IMR-90 (cell line): ENCODE data around the gene COL19A1. TPM values are rescaled to one million over a fixed set of nuclear protein-coding genes. Genes with fewer than 3 reads are reported as not detected.

Experiments
- ATAC-seq: fragments of 200-7000 bp; cut with Tn5 transposase; 2 replicates; pipeline ENCODE4 v1.9.1; 2020; ENCODE audit warnings: low read depth, mild to moderate bottlenecking, moderate library complexity
- BruUV-seq: library from RNA; stranded (reverse); fragments of 400-500 nt; replicated peaks from 2 replicates; lab custom pipeline; 2021; lab: Mats Ljungman, UMichigan
- CTCF ChIA-PET: fragments of 300-600 bp; formaldehyde crosslinking; extraction: SDS; loops from one replicate; lab custom pipeline; 2021; ENCODE audit warnings: antibody characterized with exemption; lab: Yijun Ruan, JAX
- POLR2A ChIA-PET: fragments of 300-600 bp; sonication (Branson Sonifier 250); formaldehyde crosslinking; loops from one replicate; lab custom pipeline; 2022; ENCODE audit warnings: antibody characterized with exemption; ENCODE audit not compliant: unreplicated experiment; lab: Charles Lee
- DNase-seq: peaks from one replicate; pipeline ENCODE4 v3.0.0; 2013
- H2AFZ ChIP-seq: replicated peaks from 2 replicates; pipeline ENCODE3; 2013; ENCODE audit warnings: low read length, mild to moderate bottlenecking; ENCODE audit not compliant: poor library complexity
- H2AK5ac ChIP-seq: 2 replicates; pipeline ENCODE4 v1.6.1; 2013; ENCODE audit warnings: low read depth, low read length, inconsistent platforms
- H2AK9ac ChIP-seq: replicated peaks from 2 replicates; pipeline ENCODE3; 2013; ENCODE audit warnings: mild to moderate bottlenecking, low read depth, low read length, moderate library complexity; ENCODE audit not compliant: poor library complexity
- H2BK120ac ChIP-seq: 2 replicates; pipeline ENCODE4 v1.6.1; 2013; ENCODE audit warnings: low read depth, low read length, inconsistent platforms
- H2BK15ac ChIP-seq: 3 replicates; pipeline ENCODE4 v1.6.1; 2013; ENCODE audit warnings: low read depth, low read length, inconsistent platforms
- H2BK20ac ChIP-seq: 2 replicates; pipeline ENCODE4 v1.6.1; 2013; ENCODE audit warnings: low read depth, mild to moderate bottlenecking, inconsistent platforms, low read length, moderate library complexity
- H2BK5ac ChIP-seq: 2 replicates; pipeline ENCODE4 v1.6.1; 2013; ENCODE audit warnings: mild to moderate bottlenecking, low read depth, low read length, inconsistent platforms; ENCODE audit not compliant: poor library complexity, severe bottlenecking
- H3K14ac ChIP-seq: replicated peaks from 2 replicates; pipeline ENCODE4 v1.6.1; 2013; ENCODE audit warnings: low read depth, low read length, inconsistent platforms
- H3K18ac ChIP-seq: 2 replicates; pipeline ENCODE4 v1.6.1; 2013; ENCODE audit warnings: low read depth, low read length, control low read depth
- H3K23ac ChIP-seq: 2 replicates; pipeline ENCODE4 v1.6.1; 2013; ENCODE audit warnings: low read depth, low read length, inconsistent platforms
- H3K27ac ChIP-seq: 2 replicates; pipeline ENCODE4 v1.5.1; 2013; ENCODE audit warnings: mild to moderate bottlenecking, control low read depth, low read length; ENCODE audit not compliant: insufficient read depth
- H3K27me3 ChIP-seq: 2 replicates; pipeline ENCODE4 v1.6.1; 2013; ENCODE audit warnings: low read length; ENCODE audit not compliant: control insufficient read depth, insufficient read depth
- H3K36me3 ChIP-seq: 2 replicates; pipeline ENCODE4 v1.6.1; 2013; ENCODE audit warnings: low read length, mixed read lengths; ENCODE audit not compliant: control insufficient read depth, insufficient read depth
- H3K4ac ChIP-seq: 2 replicates; pipeline ENCODE4 v1.6.1; 2013; ENCODE audit warnings: low read depth, low read length, inconsistent platforms
- H3K4me1 ChIP-seq: 2 replicates; pipeline ENCODE4 v1.6.1; 2013; ENCODE audit warnings: low read length, mixed read lengths; ENCODE audit not compliant: control insufficient read depth, insufficient read depth
- H3K4me2 ChIP-seq: 2 replicates; pipeline ENCODE4 v1.6.1; 2013; ENCODE audit warnings: low read depth, mild to moderate bottlenecking, control low read depth, low read length, moderate library complexity
- H3K4me3 ChIP-seq: 2 replicates; pipeline ENCODE4 v1.5.1; 2013; ENCODE audit warnings: low read depth, mild to moderate bottlenecking, control low read depth, low read length, moderate library complexity; ENCODE audit not compliant: insufficient read depth
- H3K56ac ChIP-seq: 2 replicates; pipeline ENCODE4 v1.6.1; 2013; ENCODE audit warnings: low read length, inconsistent platforms; ENCODE audit not compliant: insufficient read depth; ENCODE audit errors: extremely low read depth
- H3K79me1 ChIP-seq, 2 experiments: 2 replicates each; pipeline ENCODE4 v1.6.1; 2013; ENCODE audit warnings: low read length in 2 of 2, inconsistent platforms in 1 of 2, low read depth in 1 of 2
- H3K9ac ChIP-seq: 2 replicates; pipeline ENCODE4 v1.6.1; 2013; ENCODE audit warnings: low read depth, low read length, control low read depth
- H3K9me1 ChIP-seq: 2 replicates; pipeline ENCODE4 v1.6.1; 2013; ENCODE audit warnings: low read length, inconsistent platforms; ENCODE audit not compliant: insufficient read depth
- H3K9me3 ChIP-seq: 2 replicates; pipeline ENCODE4 v1.6.1; 2013; ENCODE audit warnings: low read length; ENCODE audit not compliant: control insufficient read depth, insufficient read depth
- H4K20me1 ChIP-seq: 2 replicates; pipeline ENCODE4 v1.6.1; 2013; ENCODE audit warnings: low read length, inconsistent platforms; ENCODE audit not compliant: insufficient read depth
- H4K5ac ChIP-seq: 2 replicates; pipeline ENCODE4 v1.6.1; 2013; ENCODE audit warnings: mild to moderate bottlenecking, low read depth, low read length, control low read depth
- H4K8ac ChIP-seq, 2 experiments: 2 replicates each; pipeline ENCODE4 v1.6.1; 2013; ENCODE audit warnings: low read depth in 2 of 2, low read length in 2 of 2, control low read depth in 1 of 2, inconsistent platforms in 1 of 2
- H4K91ac ChIP-seq: 2 replicates; pipeline ENCODE4 v1.6.1; 2013; ENCODE audit warnings: low read depth, low read length, inconsistent platforms; ENCODE audit not compliant: insufficient read depth
- FOS ChIP-seq: fragments of 150-350 bp; IDR thresholded peaks from 2 replicates; pipeline ENCODE4 v1.6.1; 2016; ENCODE audit warnings: low read depth, low read length
- RAD21 ChIP-seq: IDR thresholded peaks from 2 replicates; pipeline ENCODE4 v1.6.1; 2012; ENCODE audit warnings: low read length, improper control_type of control experiment
- WGBS, 2 experiments: methylation state at CpG; one replicate each; pipeline versions ENCODE4 v1.1.5 to v1.1.7; 2013; ENCODE audit warnings: missing lambda C conversion rate in 2 of 2; ENCODE audit not compliant: insufficient read length in 1 of 2; ENCODE audit errors: extremely low coverage in 2 of 2; 5-methylcytosine and 5-hydroxymethylcytosine counted together
- dilution Hi-C: fragments of 300-500 bp; cut with HindIII; formaldehyde crosslinking; loops from one replicate; pipeline ENCODE4 v1.14.3; 2018; ENCODE audit warnings: low sequenced_read_pairs; ENCODE audit not compliant: unreplicated experiment
- in situ Hi-C: fragments of 300-500 bp; cut with MboI; formaldehyde crosslinking; loops from 3 replicates; pipeline ENCODE4 v1.14.3; 2019; ENCODE audit warnings: low sequenced_read_pairs, inconsistent platforms, mixed read lengths
- intact Hi-C: fragments of 100-400 bp; cut with micrococcal nuclease; formaldehyde crosslinking; loops from 2 replicates; pipeline ENCODE4 v1.10.0; 2022
- polyA plus RNA-seq, 3 experiments: library from polyadenylated mRNA; depleted of rRNA; stranded (reverse); fragments of >200 nt; gene quantifications; 2 replicates each; pipeline ENCODE4 v1.2.3, GENCODE V29; 2012; ENCODE audit warnings: low replicate concordance in 1 of 3
- total RNA-seq: library from RNA; depleted of rRNA; stranded (reverse); fragments of >200 nt; gene quantifications from 2 replicates; pipeline ENCODE4 v1.2.3, GENCODE V29; 2012
- TF ChIP-seq, protein P1 (sequence below): fragments of 150-350 bp; IDR thresholded peaks from 2 replicates; pipeline ENCODE4 v1.6.1; 2016; ENCODE audit warnings: low read depth, mild to moderate bottlenecking, low read length, moderate library complexity, borderline replicate concordance

COL19A1 gene
- total and polyA plus RNA-seq, 2 of the 4 experiments (the other 2 are of a cell fraction), result under 0.01 TPM; not detected in 1

DNA sequence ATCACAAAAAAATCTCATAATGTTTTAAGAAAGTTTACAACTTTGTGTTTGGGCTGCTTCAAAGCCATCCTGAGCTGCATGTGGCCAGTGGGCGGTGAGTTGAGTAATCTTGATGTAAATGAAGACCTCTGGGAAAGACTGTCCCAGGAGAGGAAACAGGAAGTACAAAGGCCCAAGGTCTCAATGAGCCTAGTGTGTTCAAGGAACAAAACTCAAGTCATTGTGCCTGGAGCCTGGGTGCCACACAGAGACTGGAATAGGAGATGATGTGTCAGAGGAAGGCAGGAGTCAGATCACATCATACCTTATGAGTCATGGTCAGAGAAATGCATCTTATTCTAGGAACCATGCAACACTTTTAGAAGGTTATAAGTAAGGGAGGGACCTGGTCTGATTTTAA is 51.5 kb downstream of the COL19A1 start:
- H3K27me3 ChIP-seq, result no peaks in the 10 kb centered on the region
- WGBS, 2 experiments, result 40% methylated on average over 1 of the region's 1 CpG; no CpG with 5 or more reads in 1 of the 2 experiments
- no peaks in the 10 kb centered on the region for H4K20me1 ChIP-seq
- intact Hi-C loops (no loop called here), in situ Hi-C loops (no loop called here), dilution Hi-C loops (no loop called here)
- H3K56ac ChIP-seq, result no peak overlapping the region
- no peak overlapping the region for H3K18ac ChIP-seq
- CTCF ChIA-PET, result no interaction called here
- H4K5ac ChIP-seq, result no peak overlapping the region
- ATAC-seq (peak; percentile 46; the same call in 1 of the 2 replicates), DNase-seq (peak; percentile 77)
- H2BK20ac ChIP-seq, result no peak overlapping the region
- no TSS peak for BruUV-seq
- H3K4me3 ChIP-seq, result no peak overlapping the region
- H3K14ac ChIP-seq, result no peak overlapping the region
- H4K91ac ChIP-seq, result no peak overlapping the region
- no peak overlapping the region for H2AK5ac ChIP-seq
- no peak overlapping the region for H2BK120ac ChIP-seq
- H4K8ac ChIP-seq, result no peak overlapping the region
- H3K4me1 ChIP-seq, result peaks cover 2% of the 10 kb centered on the region
- no peak overlapping the region for H2BK15ac ChIP-seq
- H3K27ac ChIP-seq, result no peak overlapping the region; the same call in 1 of the 2 replicates
- no peak overlapping the region for H3K4ac ChIP-seq
- no peaks in the 10 kb centered on the region for H3K36me3 ChIP-seq
- TF ChIP-seq, protein P1, sequence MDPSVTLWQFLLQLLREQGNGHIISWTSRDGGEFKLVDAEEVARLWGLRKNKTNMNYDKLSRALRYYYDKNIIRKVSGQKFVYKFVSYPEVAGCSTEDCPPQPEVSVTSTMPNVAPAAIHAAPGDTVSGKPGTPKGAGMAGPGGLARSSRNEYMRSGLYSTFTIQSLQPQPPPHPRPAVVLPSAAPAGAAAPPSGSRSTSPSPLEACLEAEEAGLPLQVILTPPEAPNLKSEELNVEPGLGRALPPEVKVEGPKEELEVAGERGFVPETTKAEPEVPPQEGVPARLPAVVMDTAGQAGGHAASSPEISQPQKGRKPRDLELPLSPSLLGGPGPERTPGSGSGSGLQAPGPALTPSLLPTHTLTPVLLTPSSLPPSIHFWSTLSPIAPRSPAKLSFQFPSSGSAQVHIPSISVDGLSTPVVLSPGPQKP, result no peak
- TF ChIP-seq RAD21, result no peak
- TF ChIP-seq FOS, result 0 out of 2 replicates have a peak, but pooled peaks have one; percentile 27
- H3K9me3 ChIP-seq, result no peaks in the 10 kb centered on the region
- H2AK9ac ChIP-seq, result no peak overlapping the region
- H3K9ac ChIP-seq, result no peak overlapping the region
- no peaks in the 10 kb centered on the region for H3K79me1 ChIP-seq
- peak overlapping the region; percentile 10 for H2BK5ac ChIP-seq
- no peaks in the 10 kb centered on the region for H3K9me1 ChIP-seq
- POLR2A ChIA-PET, result no interaction called here
- no peak overlapping the region for H3K4me2 ChIP-seq
- no peak overlapping the region for H3K23ac ChIP-seq
- peak overlapping the region; percentile 4 for H2AFZ ChIP-seq
